Endothelial cell of umbilical vein (primary cell): Measurements from ENCODE around the gene SPAAR. TPM values are rescaled to one million over a fixed set of nuclear protein-coding genes. Genes with fewer than 3 reads are reported as not detected.

Experiments
- BruUV-seq: library from RNA; stranded (reverse); fragments of 400-500 nt; replicated peaks from 2 replicates; lab custom pipeline; 2021; lab: Mats Ljungman, UMichigan
- CTCF ChIA-PET: fragments of 300-600, 350-600 bp; sonication (Branson Sonifier 250); formaldehyde crosslinking; loops from one replicate; lab custom pipeline; 2021; ENCODE audit warnings: antibody characterized with exemption, inconsistent platforms; lab: Charles Lee
- POLR2A ChIA-PET: fragments of 300-600, 350-600 bp; sonication (Branson Sonifier 250); formaldehyde crosslinking; loops from one replicate; lab custom pipeline; 2021; ENCODE audit warnings: antibody characterized with exemption, inconsistent platforms; lab: Charles Lee
- DNase-seq: peaks from one replicate; pipeline ENCODE4 v3.0.0-alpha.2; 2011; ENCODE audit warnings: low read depth, low spot score
- FAIRE-seq: peaks from 2 replicates; lab custom pipeline; 2011; peaks lifted over from hg19 to GRCh38; lab: Jason Lieb, UNC
- H2AFZ ChIP-seq: 2 replicates; pipeline ENCODE4 v1.6.0; 2012; ENCODE audit warnings: low read depth, low read length, control low read depth, inconsistent platforms
- H3K27ac ChIP-seq: 2 replicates; pipeline ENCODE4 v1.5.1; 2011; ENCODE audit warnings: low read depth, mild to moderate bottlenecking, control low read depth, low read length, moderate library complexity; ENCODE audit not compliant: insufficient read depth
- H3K27me3 ChIP-seq, 2 experiments: 2 replicates each; pipeline versions ENCODE4 v1.6.0 to v1.6.1; 2011; ENCODE audit warnings: low read length in 2 of 2, mixed read lengths in 1 of 2; ENCODE audit not compliant: control insufficient read depth in 2 of 2, insufficient read depth in 2 of 2
- H3K36me3 ChIP-seq, 2 experiments: 2 replicates in 1 of 2; 3 replicates in 1 of 2; pipeline ENCODE4 v1.5.1; 2011; ENCODE audit warnings: low read length in 2 of 2, mild to moderate bottlenecking in 1 of 2, moderate library complexity in 1 of 2; ENCODE audit not compliant: control insufficient read depth in 2 of 2, insufficient read depth in 2 of 2; ENCODE audit errors: extremely low read depth in 1 of 2
- H3K4me1 ChIP-seq: 3 replicates; pipeline ENCODE4 v1.5.1; 2011; ENCODE audit warnings: mild to moderate bottlenecking, low read length; ENCODE audit not compliant: control insufficient read depth, insufficient read depth; ENCODE audit errors: extremely low read depth
- H3K4me2 ChIP-seq: 2 replicates; pipeline ENCODE4 v1.6.1; 2011; ENCODE audit warnings: low read length, control low read depth, mixed read lengths; ENCODE audit not compliant: insufficient read depth
- H3K4me3 ChIP-seq, 3 experiments: fragments of 200-600 bp in 1 of 3; sonication (generic), shearing (Covaris generic) in 1 of 3; replicated peaks in 1 of 3; 2 replicates each; pipeline ENCODE4 v1.5.1; 2011 to 2016; ENCODE audit warnings: control low read depth in 3 of 3, low read length in 3 of 3, mild to moderate bottlenecking in 2 of 3, inconsistent platforms in 1 of 3, low read depth in 1 of 3, moderate library complexity in 1 of 3; ENCODE audit not compliant: insufficient read depth in 1 of 3
- H3K79me2 ChIP-seq: 2 replicates; pipeline ENCODE4 v1.6.0; 2012; ENCODE audit warnings: low read length, inconsistent platforms; ENCODE audit not compliant: control insufficient read depth, insufficient read depth
- H3K9ac ChIP-seq: replicated peaks from 2 replicates; pipeline ENCODE3; 2011; ENCODE audit warnings: low read length, control low read depth; ENCODE audit not compliant: insufficient read depth; ENCODE audit errors: extremely low read depth
- H3K9me1 ChIP-seq: replicated peaks from 3 replicates; pipeline ENCODE4 v1.6.0; 2011; ENCODE audit warnings: mild to moderate bottlenecking, low read length; ENCODE audit not compliant: control insufficient read depth, insufficient read depth; ENCODE audit errors: extremely low read depth
- H3K9me3 ChIP-seq: replicated peaks from 2 replicates; pipeline ENCODE4 v1.5.1; 2012; ENCODE audit warnings: low read length, inconsistent platforms; ENCODE audit not compliant: control insufficient read depth, insufficient read depth
- H4K20me1 ChIP-seq: replicated peaks from 2 replicates; pipeline ENCODE3; 2011; ENCODE audit warnings: mild to moderate bottlenecking, low read length; ENCODE audit not compliant: control insufficient read depth, insufficient read depth; ENCODE audit errors: extremely low read depth
- GATA2 ChIP-seq: IDR thresholded peaks from 2 replicates; pipeline ENCODE4 v1.7.0; 2011; ENCODE audit warnings: low read depth, mild to moderate bottlenecking, moderate library complexity, mixed read lengths, low read length; ENCODE audit not compliant: insufficient read length, insufficient read depth
- JUN ChIP-seq: IDR thresholded peaks from 2 replicates; pipeline ENCODE4 v1.6.1; 2011; ENCODE audit warnings: borderline replicate concordance, low read depth; ENCODE audit not compliant: insufficient read length, insufficient read depth
- MAX ChIP-seq: IDR thresholded peaks from 2 replicates; pipeline ENCODE4 v1.6.1; 2011; ENCODE audit not compliant: insufficient read depth, insufficient read length
- MYC ChIP-seq: IDR thresholded peaks from one replicate; pipeline ENCODE4 v1.6.1; 2011; ENCODE audit warnings: mild to moderate bottlenecking, low read depth, low read length
- POLR2A ChIP-seq: IDR thresholded peaks from 2 replicates; pipeline ENCODE4 v1.6.1; 2012; ENCODE audit warnings: low read depth, mild to moderate bottlenecking, control low read depth, low read length
- POLR2AphosphoS5 ChIP-seq: IDR thresholded peaks from 2 replicates; pipeline ENCODE4 v1.6.1; 2012; ENCODE audit warnings: low read depth, mild to moderate bottlenecking, control low read depth, low read length, moderate library complexity; ENCODE audit not compliant: insufficient read depth
- dilution Hi-C: fragments of 300-500 bp; cut with MboI; formaldehyde crosslinking; loops from one replicate; pipeline ENCODE4 v1.15.0; 2019; ENCODE audit warnings: low sequenced_read_pairs; ENCODE audit not compliant: extremely low pct_ligation_motif_present
- intact Hi-C: fragments of 100-400 bp; cut with micrococcal nuclease; formaldehyde crosslinking; loops from one replicate; pipeline ENCODE4 v1.10.0; 2022
- polyA plus RNA-seq, 4 experiments: library from polyadenylated mRNA; depleted of rRNA in 3 of 4; stranded (reverse) in 3 of 4; unstranded in 1 of 4; fragments of >200 nt; gene quantifications; 2 replicates each; pipeline versions ENCODE4 v1.2.1 to v1.2.3, GENCODE V29; 2011 to 2012; ENCODE audit warnings: missing spikeins in 1 of 4
- total RNA-seq: library from RNA; stranded (reverse); gene quantifications from 2 replicates; pipeline ENCODE4 v1.2.3, GENCODE V29; 2021

Gene SPAAR
- total and polyA plus RNA-seq, 2 donors (not counting 3 experiments of a cell fraction or from before 2014, with no cell fraction given) = 20.8 to 24.8 TPM

GRCh38 chr9:35908504-35909125 is 675 bp upstream of the SPAAR start:
- no peaks in the 10 kb centered on the region for H3K36me3 ChIP-seq
- peak overlapping the region; percentile 77 for H3K9ac ChIP-seq
- H4K20me1 ChIP-seq = no peaks in the 10 kb centered on the region
- TF ChIP-seq POLR2AphosphoS5 = peak; percentile 4
- TF ChIP-seq MAX = no peak
- TF ChIP-seq MYC = no peak
- peak overlapping the region; percentile 94 for H3K27ac ChIP-seq
- BruUV-seq = no TSS peak
- H3K27me3 ChIP-seq = no peaks in the 10 kb centered on the region
- no peak overlapping the region for H2AFZ ChIP-seq
- ChIA-PET CTCF (interaction anchor here (0.8 to 6.4 kb wide), 6 partner anchors 26 to 118 kb away, joined by 3 to 46 read pairs (median 4); no protein-coding TSS in a partner anchor), POLR2A (no interaction called here)
- intact Hi-C loops (loop anchor here (1.0 to 5.0 kb wide), 4 partner anchors 99 to 251 kb away; partner anchors contain the start of genes CCDC107, CREB3, RMRP and TLN1), dilution Hi-C loops (no loop called here)
- peaks cover 82% of the 10 kb centered on the region for H3K4me1 ChIP-seq
- FAIRE-seq (peak; percentile 99), DNase-seq (no peak)
- H3K4me3 ChIP-seq = peak overlapping the region in 1 of 3 experiments; percentile 3
- peaks cover 39% of the 10 kb centered on the region for H3K79me2 ChIP-seq
- no peaks in the 10 kb centered on the region for H3K9me1 ChIP-seq
- H3K4me2 ChIP-seq = peak overlapping the region; percentile 63
- no peaks in the 10 kb centered on the region for H3K9me3 ChIP-seq

- no peaks in the 10 kb centered on the region for H3K9me1 ChIP-seq
- dilution Hi-C loops = no loop called here
- no TSS peak for BruUV-seq
- no peaks in the 10 kb centered on the region for H3K36me3 ChIP-seq
- H2AFZ ChIP-seq = no peak overlapping the region
- H3K27me3 ChIP-seq = no peaks in the 10 kb centered on the region
- H3K4me2 ChIP-seq = peak overlapping the region; percentile 63
- DNase-seq = no peak
- POLR2A ChIA-PET = no interaction called here
- no peak for FAIRE-seq
- peaks cover 76% of the 10 kb centered on the region for H3K4me1 ChIP-seq
- peaks cover 39% of the 10 kb centered on the region for H3K79me2 ChIP-seq
- CTCF ChIA-PET = interaction anchor here (0.7 to 6.4 kb wide), 15 partner anchors 7 to 192 kb away, joined by 3 to 46 read pairs (median 5); partner anchors contain the start of genes FAM221B, NPR2 and TMEM8B
- peak overlapping the region; percentile 94 for H3K27ac ChIP-seq
- intact Hi-C loops = loop anchor here (1.0 to 5.0 kb wide), 4 partner anchors 84 to 253 kb away; partner anchors contain the start of genes CCDC107, CREB3, RMRP and TLN1
- H4K20me1 ChIP-seq = no peaks in the 10 kb centered on the region
- peak overlapping the region in 2 of 3 experiments; percentile 9 to 53 for H3K4me3 ChIP-seq
- peak; percentile 14 for TF ChIP-seq POLR2AphosphoS5
- peak; percentile 31 for TF ChIP-seq POLR2A
- TF ChIP-seq JUN = no peak
- no peak for TF ChIP-seq GATA2
- H3K9me3 ChIP-seq = no peaks in the 10 kb centered on the region
- peak overlapping the region; percentile 77 for H3K9ac ChIP-seq
These were observed 660 bp downstream of the SPAAR start for GRCh38 chr9:35909687-35910612.
